OCI-LY7 (cell line): ENCODE data around the gene SH3BGRL3. TPM values are rescaled to one million over a fixed set of nuclear protein-coding genes. Genes with fewer than 3 reads are reported as not detected.
A peak's percentile ranks its signal among the peaks of the same experiment; 100 is the strongest.
"Not testable (repeated sequence)": the region's sequence is repeated elsewhere in the genome, so short reads cannot be mapped to it uniquely, and the experiment has no call there.

Source experiments
- BruUV-seq: library from RNA; stranded (reverse); fragments of 400-500 nt; replicated peaks from 2 replicates; lab custom pipeline; 2021; lab: Mats Ljungman, UMichigan
- CTCF ChIA-PET: fragments of 300-600 bp; sonication (Branson Sonifier 250); formaldehyde crosslinking; loops from one replicate; lab custom pipeline; 2022; ENCODE audit warnings: antibody characterized with exemption; ENCODE audit not compliant: unreplicated experiment; lab: Charles Lee
- POLR2A ChIA-PET: fragments of 300-600 bp; sonication (Branson Sonifier 250); formaldehyde crosslinking; loops from one replicate; lab custom pipeline; 2022; ENCODE audit warnings: antibody characterized with exemption; lab: Charles Lee
- DNase-seq: peaks from one replicate; pipeline ENCODE4 v3.0.0-alpha.2; 2015; ENCODE audit warnings: low spot score
- H2AFZ ChIP-seq: fragments of 200-600 bp; sonication (generic), shearing (Covaris generic); 2 replicates; pipeline ENCODE4 v1.6.1; 2014; ENCODE audit warnings: mild to moderate bottlenecking, antibody characterized with exemption, low read length, moderate library complexity
- H3K27ac ChIP-seq: fragments of 200-600 bp; sonication (generic); 2 replicates; pipeline ENCODE4 v1.5.1; 2014; ENCODE audit warnings: mixed run types, low read depth, mild to moderate bottlenecking, moderate library complexity, low read length, inconsistent platforms; ENCODE audit not compliant: poor library complexity, severe bottlenecking
- H3K36me3 ChIP-seq: fragments of 200-600 bp; sonication (generic); 2 replicates; pipeline ENCODE4 v1.6.1; 2014; ENCODE audit warnings: mild to moderate bottlenecking, antibody characterized with exemption, low read length, moderate library complexity, mixed read lengths; ENCODE audit not compliant: insufficient read depth
- H3K4me1 ChIP-seq: fragments of 200-600 bp; sonication (generic); 2 replicates; pipeline ENCODE4 v1.5.1; 2014; ENCODE audit warnings: mild to moderate bottlenecking, low read length; ENCODE audit not compliant: insufficient read depth, poor library complexity, severe bottlenecking
- H3K4me2 ChIP-seq: fragments of 200-600 bp; sonication (generic); 2 replicates; pipeline ENCODE4 v1.6.1; 2014; ENCODE audit warnings: mild to moderate bottlenecking, low read length
- H3K4me3 ChIP-seq: fragments of 200-600 bp; sonication (generic); 2 replicates; pipeline ENCODE4 v1.5.1; 2014; ENCODE audit warnings: mild to moderate bottlenecking, low read depth, low read length; ENCODE audit not compliant: poor library complexity, severe bottlenecking
- H3K79me2 ChIP-seq: fragments of 200-600 bp; sonication (generic); 2 replicates; pipeline ENCODE4 v1.6.1; 2016; ENCODE audit warnings: low read depth, mild to moderate bottlenecking, low read length, moderate library complexity, mixed read lengths; ENCODE audit not compliant: insufficient read depth
- H3K9me2 ChIP-seq: fragments of 200-600 bp; sonication (generic); 2 replicates; pipeline ENCODE4 v1.6.1; 2016; ENCODE audit warnings: mild to moderate bottlenecking, low read length, mixed read lengths; ENCODE audit not compliant: insufficient read depth
- H3K9me3 ChIP-seq: fragments of 200-600 bp; sonication (generic); 2 replicates; pipeline ENCODE4 v1.6.1; 2014; ENCODE audit warnings: mild to moderate bottlenecking, mixed run types, low read length, mixed read lengths
- H4K20me1 ChIP-seq: fragments of 200-600 bp; sonication (generic); 2 replicates; pipeline ENCODE4 v1.6.1; 2014; ENCODE audit warnings: mild to moderate bottlenecking, antibody characterized with exemption, low read length, moderate library complexity, mixed read lengths; ENCODE audit not compliant: insufficient read depth
- EZH2phosphoT487 ChIP-seq: fragments of 200-600 bp; sonication (generic); IDR thresholded peaks from 2 replicates; pipeline ENCODE4 v1.6.1; 2018; ENCODE audit warnings: low read depth, borderline replicate concordance, mild to moderate bottlenecking, mixed run types, antibody characterized with exemption, low read length, moderate library complexity, mixed read lengths
- intact Hi-C: fragments of 100-400 bp; cut with micrococcal nuclease; formaldehyde crosslinking; loops from one replicate; pipeline ENCODE4 v1.10.0; 2022; ENCODE audit not compliant: unreplicated experiment
- total RNA-seq, 2 experiments: library from RNA; depleted of rRNA in 1 of 2; stranded (reverse); fragments of >200 nt in 1 of 2; shearing (Covaris generic) in 1 of 2; gene quantifications; 2 replicates each; pipeline ENCODE4 v1.2.3, GENCODE V29; 2014 to 2022
- TF ChIP-seq, protein P1 (sequence below): fragments of 200-600 bp; sonication (generic); conservative IDR thresholded peaks from 2 replicates; pipeline ENCODE4 v1.5.1; 2014; ENCODE audit warnings: mild to moderate bottlenecking, antibody characterized with exemption, low read length, moderate library complexity, mixed read lengths

Gene SH3BGRL3
- total RNA-seq, 2 experiments from 2014 or later = 25.3 to 60.9 TPM

DNA sequence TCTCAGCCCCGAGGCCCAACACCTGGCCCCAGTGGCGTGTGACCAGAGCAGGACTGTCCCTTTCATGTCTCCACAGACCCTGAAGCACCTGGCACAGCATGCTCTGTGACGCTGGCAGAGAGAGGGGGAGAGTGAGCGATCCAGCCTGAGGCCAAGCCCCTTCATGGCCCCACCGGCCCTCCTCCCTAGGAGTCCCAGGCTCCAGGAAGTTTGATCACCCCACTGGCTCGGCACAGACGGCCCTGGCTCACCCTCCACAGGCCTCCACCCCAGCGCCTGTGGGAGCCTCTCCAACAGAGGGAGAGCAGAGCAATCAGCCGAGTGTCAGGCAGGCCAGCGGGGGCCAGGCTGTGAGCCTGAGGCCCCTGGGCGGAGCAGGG lies 11.0 kb downstream of the SH3BGRL3 start:
- peaks cover 29% of the 10 kb centered on the region for H3K36me3 ChIP-seq
- no peaks in the 10 kb centered on the region for H4K20me1 ChIP-seq
- H3K4me1 ChIP-seq = peaks cover 74% of the 10 kb centered on the region
- H3K79me2 ChIP-seq = no peaks in the 10 kb centered on the region
- H3K27ac ChIP-seq = peak overlapping the region; percentile 98
- peak overlapping the region; percentile 81 for H3K4me2 ChIP-seq
- ChIA-PET POLR2A (interaction anchor here (0.6 to 11.0 kb wide), 6 partner anchors 9 to 401 kb away, joined by 3 to 273 read pairs (median 6); partner anchors contain the start of genes CD52 and UBXN11), CTCF (interaction anchor here (1.2 to 3.0 kb wide), 5 partner anchors 11 to 31 kb away, joined by 3 to 30 read pairs (median 4); partner anchors contain the start of gene CD52)
- intact Hi-C loops = no loop called here
- H3K4me3 ChIP-seq = peak overlapping the region; percentile 13
- peak overlapping the region; percentile 6; the same call in 1 of the 2 replicates for H2AFZ ChIP-seq
- no peaks in the 10 kb centered on the region for H3K9me3 ChIP-seq
- no peaks in the 10 kb centered on the region for H3K9me2 ChIP-seq
- peak; percentile 85 for DNase-seq
- BruUV-seq = no TSS peak
- TF ChIP-seq, protein P1, sequence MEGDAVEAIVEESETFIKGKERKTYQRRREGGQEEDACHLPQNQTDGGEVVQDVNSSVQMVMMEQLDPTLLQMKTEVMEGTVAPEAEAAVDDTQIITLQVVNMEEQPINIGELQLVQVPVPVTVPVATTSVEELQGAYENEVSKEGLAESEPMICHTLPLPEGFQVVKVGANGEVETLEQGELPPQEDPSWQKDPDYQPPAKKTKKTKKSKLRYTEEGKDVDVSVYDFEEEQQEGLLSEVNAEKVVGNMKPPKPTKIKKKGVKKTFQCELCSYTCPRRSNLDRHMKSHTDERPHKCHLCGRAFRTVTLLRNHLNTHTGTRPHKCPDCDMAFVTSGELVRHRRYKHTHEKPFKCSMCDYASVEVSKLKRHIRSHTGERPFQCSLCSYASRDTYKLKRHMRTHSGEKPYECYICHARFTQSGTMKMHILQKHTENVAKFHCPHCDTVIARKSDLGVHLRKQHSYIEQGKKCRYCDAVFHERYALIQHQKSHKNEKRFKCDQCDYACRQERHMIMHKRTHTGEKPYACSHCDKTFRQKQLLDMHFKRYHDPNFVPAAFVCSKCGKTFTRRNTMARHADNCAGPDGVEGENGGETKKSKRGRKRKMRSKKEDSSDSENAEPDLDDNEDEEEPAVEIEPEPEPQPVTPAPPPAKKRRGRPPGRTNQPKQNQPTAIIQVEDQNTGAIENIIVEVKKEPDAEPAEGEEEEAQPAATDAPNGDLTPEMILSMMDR = no peak
- no peak for TF ChIP-seq EZH2phosphoT487

DNA sequence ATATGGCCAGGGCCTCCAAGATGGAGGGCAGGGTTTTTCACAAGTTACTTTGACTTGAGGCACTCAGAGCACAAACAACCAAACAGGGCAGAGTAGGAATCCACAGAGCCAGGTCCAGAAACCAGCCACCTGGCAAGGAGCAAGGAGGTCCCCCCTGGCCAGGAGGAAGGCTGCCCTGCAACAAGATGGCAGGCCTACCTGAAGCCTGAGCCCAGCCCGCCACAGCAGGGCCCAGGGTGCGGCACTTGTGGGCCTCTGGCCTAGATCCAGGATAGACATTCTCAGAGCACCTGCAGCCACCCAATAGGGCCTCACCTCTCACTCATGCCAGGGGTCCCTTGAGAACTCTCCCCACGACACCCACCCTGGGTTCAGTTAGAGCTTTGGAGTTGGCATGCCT lies 11.5 kb downstream of the SH3BGRL3 start:
- Histone ChIP-seq H3K9me3 (no peaks in the 10 kb centered on the region), H3K4me3 (peak overlapping the region; percentile 13), H3K36me3 (peaks cover 34% of the 10 kb centered on the region), H4K20me1 (no peaks in the 10 kb centered on the region), H3K4me2 (peak overlapping the region; percentile 81), H3K79me2 (no peaks in the 10 kb centered on the region), H3K27ac (peak overlapping the region; percentile 98), H2AFZ (peak overlapping the region; percentile 6; the same call in 1 of the 2 replicates), H3K9me2 (no peaks in the 10 kb centered on the region), H3K4me1 (peaks cover 68% of the 10 kb centered on the region)
- DNase-seq = peak; percentile 32
- no TSS peak for BruUV-seq
- CTCF ChIA-PET = interaction anchor here (1.5 to 1.6 kb wide), 2 partner anchors 10 to 26 kb away, joined by 3 read pairs; partner anchors contain the start of gene CD52
- TF ChIP-seq, protein P1 = no peak
- no peak for TF ChIP-seq EZH2phosphoT487
- intact Hi-C loops = no loop called here
- POLR2A ChIA-PET = interaction anchor here (2.4 to 11.0 kb wide), 3 partner anchors 9 to 27 kb away, joined by 7 to 273 read pairs (median 106); partner anchors contain the start of genes CD52 and UBXN11

DNA sequence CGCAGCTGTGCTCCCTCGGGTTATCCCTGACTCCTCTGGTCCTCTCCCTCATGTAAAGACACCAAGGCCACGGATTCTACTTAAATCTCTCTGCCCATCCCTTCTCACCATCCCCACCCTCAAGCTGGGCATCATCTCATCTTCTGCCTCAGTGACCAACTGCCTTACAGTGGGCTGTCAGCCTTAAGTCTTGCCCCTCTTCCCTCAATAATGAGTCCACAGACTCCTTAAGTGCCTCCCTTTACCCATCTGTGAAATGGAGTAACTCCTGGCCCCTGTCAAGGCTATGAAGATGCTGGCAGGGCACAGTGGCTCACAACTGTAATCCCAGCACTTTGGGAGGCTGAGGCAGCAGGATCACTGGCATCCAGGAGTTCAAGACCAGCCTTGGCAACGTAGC lies 12.1 kb downstream of the SH3BGRL3 start:
- peak overlapping the region; percentile 81; the same call in 1 of the 2 replicates for H3K4me2 ChIP-seq
- DNase-seq = no peak
- H2AFZ ChIP-seq = no peak overlapping the region
- peaks cover 39% of the 10 kb centered on the region for H3K36me3 ChIP-seq
- peaks cover 63% of the 10 kb centered on the region for H3K4me1 ChIP-seq
- TF ChIP-seq, protein P1 = no peak
- no peak for TF ChIP-seq EZH2phosphoT487
- H3K27ac ChIP-seq = peak overlapping the region; percentile 98
- ChIA-PET POLR2A (interaction anchor here (2.4 to 11.0 kb wide), 3 partner anchors 9 to 26 kb away, joined by 7 to 273 read pairs (median 106); partner anchors contain the start of genes CD52 and UBXN11), CTCF (interaction anchor here (1.6 kb wide), 1 partner anchor 26 kb away, joined by 3 read pairs; the partner anchor contains the start of gene CD52)
- no TSS peak for BruUV-seq
- H4K20me1 ChIP-seq = no peaks in the 10 kb centered on the region
- H3K79me2 ChIP-seq = no peaks in the 10 kb centered on the region
- H3K9me3 ChIP-seq = no peaks in the 10 kb centered on the region
- intact Hi-C loops = no loop called here
- no peak overlapping the region for H3K4me3 ChIP-seq
- no peaks in the 10 kb centered on the region for H3K9me2 ChIP-seq

DNA sequence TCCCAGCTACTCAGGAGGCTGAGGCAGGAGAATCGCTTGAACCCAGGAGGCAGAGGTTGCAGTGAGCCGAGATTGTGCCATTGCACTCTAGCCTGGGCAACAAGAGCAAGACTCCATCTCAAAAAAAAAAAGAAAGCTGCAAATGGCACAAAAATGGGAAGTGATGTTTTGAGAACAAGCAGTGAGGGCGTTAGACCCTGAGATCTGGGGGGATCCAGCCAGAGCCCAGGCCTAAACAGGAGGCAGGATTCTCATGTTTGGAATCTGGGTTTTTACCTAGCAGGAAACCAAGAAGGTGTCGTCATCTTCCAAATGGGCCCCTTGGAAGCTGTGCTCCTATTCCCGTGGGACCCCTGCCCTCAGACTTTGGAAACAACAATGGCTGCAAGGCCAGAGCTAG lies 12.8 kb downstream of the SH3BGRL3 start:
- CTCF ChIA-PET = interaction anchor here (1.6 kb wide), 1 partner anchor 25 kb away, joined by 3 read pairs; the partner anchor contains the start of gene CD52
- H2AFZ ChIP-seq, H3K9me2 ChIP-seq, intact Hi-C loops, H3K79me2 ChIP-seq, DNase-seq, BruUV-seq, H3K4me2 ChIP-seq, H4K20me1 ChIP-seq, H3K4me3 ChIP-seq, H3K9me3 ChIP-seq: not testable (repeated sequence)
- POLR2A ChIA-PET = interaction anchor here (2.4 to 11.0 kb wide), 3 partner anchors 8 to 26 kb away, joined by 7 to 273 read pairs (median 106); partner anchors contain the start of genes CD52 and UBXN11
- Histone ChIP-seq H3K4me1 (peaks cover 55% of the 10 kb centered on the region), H3K27ac (peak overlapping the region; percentile 34), H3K36me3 (peaks cover 46% of the 10 kb centered on the region)
